Karpas-422 (cell line): ENCODE data around the gene RAMP3. TPM values are rescaled to one million over a fixed set of nuclear protein-coding genes. Genes with fewer than 3 reads are reported as not detected.
"Not testable (repeated sequence)": the region's sequence is repeated elsewhere in the genome, so short reads cannot be mapped to it uniquely, and the experiment has no call there.

Experiments
- DNase-seq: peaks from one replicate; pipeline ENCODE4 v3.0.0-alpha.2; 2015
- H2AFZ ChIP-seq: fragments of 200-600 bp; sonication (generic); 2 replicates; pipeline ENCODE4 v1.6.1; 2014; ENCODE audit warnings: antibody characterized with exemption, low read length, mixed read lengths
- H3K27ac ChIP-seq: fragments of 200-600 bp; sonication (generic); 2 replicates; pipeline ENCODE4 v1.5.1; 2014; ENCODE audit warnings: mild to moderate bottlenecking, low read length, moderate library complexity
- H3K27me3 ChIP-seq: fragments of 200-600 bp; sonication (generic); 2 replicates; pipeline ENCODE4 v1.6.1; 2014; ENCODE audit warnings: low read length, mixed read lengths
- H3K36me3 ChIP-seq: fragments of 200-600 bp; sonication (generic); 2 replicates; pipeline ENCODE4 v1.6.1; 2014; ENCODE audit warnings: low read length, mixed read lengths; ENCODE audit not compliant: insufficient read depth
- H3K4me1 ChIP-seq: fragments of 200-600 bp; sonication (generic); 2 replicates; pipeline ENCODE4 v1.6.1; 2014; ENCODE audit warnings: mild to moderate bottlenecking, low read length, mixed read lengths
- H3K4me2 ChIP-seq: fragments of 200-600 bp; sonication (generic); 2 replicates; pipeline ENCODE4 v1.6.1; 2014; ENCODE audit warnings: low read length, low read depth, mild to moderate bottlenecking; ENCODE audit not compliant: poor library complexity, severe bottlenecking
- H3K4me3 ChIP-seq: fragments of 200-600 bp; sonication (generic); 2 replicates; pipeline ENCODE4 v1.5.1; 2014; ENCODE audit warnings: mild to moderate bottlenecking, antibody characterized with exemption, low read length, mixed read lengths
- H3K79me2 ChIP-seq: fragments of 200-600 bp; sonication (generic); 2 replicates; pipeline ENCODE4 v1.6.1; 2014; ENCODE audit warnings: mild to moderate bottlenecking, low read length, mixed read lengths
- H3K9ac ChIP-seq: fragments of 200-600 bp; sonication (generic); 2 replicates; pipeline ENCODE4 v1.6.0; 2014; ENCODE audit warnings: low read length
- H3K9me2 ChIP-seq: fragments of 200-600 bp; sonication (generic), shearing (Covaris generic); replicated peaks from 2 replicates; pipeline ENCODE4 v1.6.0; 2014; ENCODE audit warnings: mild to moderate bottlenecking, low read length, moderate library complexity; ENCODE audit not compliant: insufficient read depth
- H3K9me3 ChIP-seq: fragments of 300-700, 200-600 bp; sonication (generic); 2 replicates; pipeline ENCODE4 v1.6.1; 2014; ENCODE audit warnings: low read length, mixed read lengths
- H4K20me1 ChIP-seq: fragments of 200-600 bp; sonication (generic); 2 replicates; pipeline ENCODE4 v1.6.1; 2014; ENCODE audit warnings: mild to moderate bottlenecking, antibody characterized with exemption, low read length, low read depth; ENCODE audit not compliant: insufficient read depth
- total RNA-seq: library from RNA; depleted of rRNA; stranded (reverse); fragments of >200 nt; shearing (Covaris generic); gene quantifications from 2 replicates; pipeline ENCODE4 v1.2.3, GENCODE V29; 2014; ENCODE audit warnings: low replicate concordance

RAMP3 gene
- total RNA-seq, 1 experiment from 2014 or later, result not detected

DNA sequence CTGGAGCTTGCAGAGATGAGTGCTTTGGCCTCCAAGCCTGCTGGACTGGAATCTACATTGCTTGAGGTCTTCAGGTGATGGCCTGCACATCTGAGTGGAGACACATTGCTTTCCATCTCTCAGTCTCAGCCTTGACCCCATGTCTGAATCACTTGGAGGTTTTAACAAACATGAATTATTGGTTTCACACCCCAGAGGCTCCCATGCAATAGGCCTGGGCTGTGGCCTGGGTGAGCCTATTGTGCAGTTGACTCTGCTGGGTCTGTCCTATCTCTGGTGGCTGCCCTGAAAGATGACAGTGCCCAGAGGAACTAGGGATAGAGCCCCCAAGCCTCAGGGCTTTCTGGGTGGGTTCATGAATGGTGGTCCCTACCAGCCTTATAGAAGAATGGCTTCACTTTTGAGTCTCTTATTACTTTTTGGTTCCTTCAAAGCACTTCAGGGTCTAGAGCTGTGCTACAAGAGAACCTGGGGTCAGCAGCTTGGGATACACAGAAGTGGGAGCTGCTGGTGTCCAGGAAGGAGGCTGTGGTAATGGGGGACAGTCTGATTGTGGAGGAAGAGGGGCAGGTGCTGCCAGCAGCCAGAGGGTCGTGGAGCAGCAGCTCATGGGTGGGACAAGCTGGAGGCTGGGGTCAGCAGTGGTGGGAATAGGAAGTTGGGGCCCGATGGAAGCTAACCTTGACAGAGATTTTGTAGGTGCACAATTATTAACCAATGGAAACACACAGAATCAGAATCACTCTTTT, 5.5 kb downstream of the RAMP3 start:
- H3K36me3 ChIP-seq, result no peaks in the 10 kb centered on the region
- H3K27me3 ChIP-seq, result no peaks in the 10 kb centered on the region
- no peak overlapping the region for H2AFZ ChIP-seq
- H3K79me2 ChIP-seq, result no peaks in the 10 kb centered on the region
- H3K4me1 ChIP-seq, result no peaks in the 10 kb centered on the region
- H3K27ac ChIP-seq, result no peak overlapping the region
- no peaks in the 10 kb centered on the region for H4K20me1 ChIP-seq
- no peak overlapping the region for H3K9ac ChIP-seq
- no peak overlapping the region for H3K4me3 ChIP-seq
- no peaks in the 10 kb centered on the region for H3K9me3 ChIP-seq
- H3K9me2 ChIP-seq, result no peaks in the 10 kb centered on the region
- DNase-seq, result no peak
- H3K4me2 ChIP-seq, result no peak overlapping the region

GRCh38 chr7:45163692-45164052, 6.1 kb downstream of the RAMP3 start:
- H3K4me3 ChIP-seq, result no peak overlapping the region
- no peak overlapping the region for H3K27ac ChIP-seq
- no peaks in the 10 kb centered on the region for H3K9me3 ChIP-seq
- no peaks in the 10 kb centered on the region for H3K36me3 ChIP-seq
- no peaks in the 10 kb centered on the region for H3K27me3 ChIP-seq
- H3K79me2 ChIP-seq, result no peaks in the 10 kb centered on the region
- H3K4me2 ChIP-seq, result no peak overlapping the region
- H3K9ac ChIP-seq, result no peak overlapping the region
- no peaks in the 10 kb centered on the region for H4K20me1 ChIP-seq
- no peaks in the 10 kb centered on the region for H3K9me2 ChIP-seq
- no peak for DNase-seq
- no peaks in the 10 kb centered on the region for H3K4me1 ChIP-seq
- H2AFZ ChIP-seq, result no peak overlapping the region

DNA sequence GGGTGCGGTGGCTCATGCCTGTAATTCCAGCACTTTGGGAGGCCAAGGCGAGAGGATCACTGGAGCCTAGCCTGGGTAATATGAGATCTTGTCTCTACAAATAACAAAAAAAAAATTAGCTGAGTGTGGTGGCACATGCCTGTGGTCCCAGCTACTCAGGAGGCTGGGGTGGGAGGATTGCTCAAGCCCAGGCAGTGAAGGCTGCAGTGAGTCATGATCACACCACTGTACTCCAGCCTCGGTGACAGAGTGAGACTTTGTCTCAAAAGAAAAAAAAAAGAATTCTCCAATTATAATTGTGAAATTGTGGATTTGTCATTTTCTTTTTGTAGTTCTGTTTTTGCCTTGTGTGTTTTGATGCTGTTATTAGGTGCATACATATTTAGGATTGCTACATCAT, 6.7 kb downstream of the RAMP3 start:
- not testable (repeated sequence) for H3K27ac ChIP-seq, H3K4me1 ChIP-seq, H3K4me3 ChIP-seq, H4K20me1 ChIP-seq, H3K9me2 ChIP-seq, H3K9ac ChIP-seq, H3K4me2 ChIP-seq, H3K27me3 ChIP-seq, DNase-seq, H3K36me3 ChIP-seq, H3K79me2 ChIP-seq, H3K9me3 ChIP-seq, H2AFZ ChIP-seq

GRCh38 chr7:45165857-45166256, 8.3 kb downstream of the RAMP3 start:
- DNase-seq, result no peak
- Histone ChIP-seq H3K4me1 (no peaks in the 10 kb centered on the region), H3K9me3 (no peaks in the 10 kb centered on the region), H3K27me3 (no peaks in the 10 kb centered on the region), H3K4me2 (no peak overlapping the region), H2AFZ (no peak overlapping the region), H3K36me3 (no peaks in the 10 kb centered on the region), H3K4me3 (no peak overlapping the region), H3K9ac (no peak overlapping the region), H3K27ac (no peak overlapping the region), H3K9me2 (no peaks in the 10 kb centered on the region), H4K20me1 (no peaks in the 10 kb centered on the region), H3K79me2 (no peaks in the 10 kb centered on the region)

DNA sequence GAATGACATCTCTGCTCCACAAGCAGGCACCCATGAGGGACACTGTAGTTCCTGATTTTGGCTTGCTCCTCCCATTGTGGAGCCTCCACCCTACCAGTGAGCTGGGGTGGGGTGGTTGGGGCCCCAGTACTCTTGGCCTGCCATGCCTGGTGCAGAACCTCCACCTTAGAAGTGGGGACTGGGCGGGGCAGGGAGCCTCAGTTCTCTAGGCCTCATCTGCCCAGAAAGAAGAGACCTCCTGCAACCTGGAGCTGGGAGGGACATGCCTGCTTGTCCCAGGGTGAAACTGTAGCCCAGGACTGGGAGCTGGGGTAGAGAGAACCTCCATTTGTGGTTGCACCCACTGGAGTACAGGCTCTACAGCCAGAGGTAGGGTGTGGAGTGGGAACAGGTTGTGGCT, 14.4 kb downstream of the RAMP3 start:
- Histone ChIP-seq H4K20me1 (no peaks in the 10 kb centered on the region), H3K9me2 (no peaks in the 10 kb centered on the region), H3K27me3 (no peaks in the 10 kb centered on the region), H3K27ac (no peak overlapping the region), H3K4me3 (no peak overlapping the region), H3K9me3 (no peaks in the 10 kb centered on the region), H3K9ac (no peak overlapping the region), H3K4me1 (no peaks in the 10 kb centered on the region), H2AFZ (no peak overlapping the region), H3K36me3 (no peaks in the 10 kb centered on the region), H3K4me2 (no peak overlapping the region), H3K79me2 (no peaks in the 10 kb centered on the region)
- DNase-seq, result no peak

- Histone ChIP-seq H3K27ac (no peak overlapping the region), H3K4me3 (no peak overlapping the region), H3K79me2 (no peaks in the 10 kb centered on the region), H3K9ac (no peak overlapping the region), H3K4me2 (no peak overlapping the region), H3K9me3 (no peaks in the 10 kb centered on the region), H3K4me1 (no peaks in the 10 kb centered on the region), H3K9me2 (no peaks in the 10 kb centered on the region), H3K36me3 (no peaks in the 10 kb centered on the region), H4K20me1 (no peaks in the 10 kb centered on the region), H3K27me3 (no peaks in the 10 kb centered on the region), H2AFZ (no peak overlapping the region)
- no peak for DNase-seq
These were observed 16.2 kb downstream of the RAMP3 start for GRCh38 chr7:45173596-45174327.

DNA sequence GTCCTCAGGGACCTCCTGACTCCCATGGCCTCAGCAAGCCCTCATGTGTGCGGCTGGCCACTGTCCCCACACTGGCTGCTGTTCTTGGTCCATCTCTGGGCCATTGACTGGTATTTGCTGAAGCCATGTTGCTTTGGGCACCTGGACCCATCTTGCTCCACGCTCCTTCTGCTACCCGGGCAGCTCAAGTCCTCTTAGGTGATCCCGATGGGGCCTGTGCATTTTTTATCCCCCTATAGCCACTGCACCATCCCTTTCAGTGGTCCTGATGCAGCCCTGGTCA, 16.7 kb downstream of the RAMP3 start:
- H3K9me3 ChIP-seq, result no peaks in the 10 kb centered on the region
- no peaks in the 10 kb centered on the region for H3K79me2 ChIP-seq
- no peak overlapping the region for H3K4me2 ChIP-seq
- DNase-seq, result no peak
- no peaks in the 10 kb centered on the region for H3K9me2 ChIP-seq
- no peak overlapping the region for H2AFZ ChIP-seq
- H3K4me1 ChIP-seq, result no peaks in the 10 kb centered on the region
- no peaks in the 10 kb centered on the region for H3K36me3 ChIP-seq
- no peaks in the 10 kb centered on the region for H4K20me1 ChIP-seq
- H3K4me3 ChIP-seq, result no peak overlapping the region
- H3K9ac ChIP-seq, result no peak overlapping the region
- no peak overlapping the region for H3K27ac ChIP-seq
- no peaks in the 10 kb centered on the region for H3K27me3 ChIP-seq

- no peak for DNase-seq
- H3K4me3 ChIP-seq, result no peak overlapping the region
- no peak overlapping the region for H3K4me2 ChIP-seq
- H3K9me3 ChIP-seq, result no peaks in the 10 kb centered on the region
- no peak overlapping the region for H2AFZ ChIP-seq
- no peaks in the 10 kb centered on the region for H3K9me2 ChIP-seq
- H3K36me3 ChIP-seq, result no peaks in the 10 kb centered on the region
- no peaks in the 10 kb centered on the region for H4K20me1 ChIP-seq
- H3K4me1 ChIP-seq, result no peaks in the 10 kb centered on the region
- no peak overlapping the region for H3K9ac ChIP-seq
- H3K79me2 ChIP-seq, result no peaks in the 10 kb centered on the region
- no peaks in the 10 kb centered on the region for H3K27me3 ChIP-seq
- no peak overlapping the region for H3K27ac ChIP-seq
These were observed 17.6 kb downstream of the RAMP3 start for GRCh38 chr7:45174966-45175765.
